HG02981 (cell line): Measurements from ENCODE around the gene GOLGA8J.
"Not testable (repeated sequence)": the region's sequence is repeated elsewhere in the genome, so short reads cannot be mapped to it uniquely, and the experiment has no call there.

ENCODE experiments used
- ATAC-seq: cut with Tn5 transposase; IDR thresholded peaks from one replicate; pipeline ENCODE4 v1.9.1; 2021; ENCODE audit warnings: mild to moderate bottlenecking, moderate library complexity; ENCODE audit not compliant: unreplicated experiment

GOLGA8J gene

GRCh38 chr15:30073915-30074314, 8.8 kb upstream of the GOLGA8J start:
- ATAC-seq, result no peak

GRCh38 chr15:30080816-30081215, 1.9 kb upstream of the GOLGA8J start:
- ATAC-seq, result not testable (repeated sequence)

- not testable (repeated sequence) for ATAC-seq
Measured at GRCh38 chr15:30097827-30098226, 15.1 kb downstream of the GOLGA8J start.

- not testable (repeated sequence) for ATAC-seq
Measured at GRCh38 chr15:30102890-30103289, 20.1 kb downstream of the GOLGA8J start.

DNA sequence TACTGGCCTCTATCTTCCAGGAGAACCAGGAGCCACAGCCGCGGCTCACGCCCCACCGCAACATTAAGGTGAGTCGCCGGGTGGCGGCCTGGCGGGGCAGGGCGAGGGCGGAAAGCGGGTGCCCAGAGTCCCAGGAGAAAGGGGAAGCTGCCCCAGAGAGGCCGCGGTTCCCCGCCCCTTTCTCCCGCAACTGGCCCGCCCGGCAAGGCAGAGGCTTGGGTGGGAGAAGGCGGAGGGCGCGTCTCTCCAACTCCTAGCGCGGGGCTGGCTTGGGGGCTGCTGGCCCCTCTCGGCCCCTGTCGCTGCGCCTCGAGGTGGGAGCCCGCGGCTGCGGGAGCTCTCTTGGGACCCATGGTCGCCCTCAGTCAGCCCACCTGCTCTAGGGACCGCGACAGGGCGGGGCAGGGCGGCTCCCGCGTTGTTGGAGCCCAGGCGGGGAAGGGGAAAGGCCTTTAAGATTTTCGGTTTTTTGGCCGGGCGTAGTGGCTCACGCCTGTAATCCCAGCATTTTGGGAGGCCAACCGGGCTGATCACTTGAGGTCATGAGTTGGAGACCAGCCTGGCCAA, 21.3 kb downstream of the GOLGA8J start:
- not testable (repeated sequence) for ATAC-seq

GRCh38 chr15:30110591-30110990, 27.8 kb downstream of the GOLGA8J start:
- not testable (repeated sequence) for ATAC-seq

GRCh38 chr15:30130066-30130465, 47.3 kb downstream of the GOLGA8J start:
- ATAC-seq, result not testable (repeated sequence)

- ATAC-seq, result not testable (repeated sequence)
Measured at GRCh38 chr15:30134751-30135150, 52.0 kb downstream of the GOLGA8J start, which contains the start of gene GOLGA8T. GOLGA8T (plus strand) TSS chr15:30135051; CDS start chr15:30135149, 98 bp downstream.
